Endothelial cell of umbilical vein (primary cell): ENCODE measurements around the gene REXO2. TPM values are rescaled to one million over a fixed set of nuclear protein-coding genes. Genes with fewer than 3 reads are reported as not detected.

Experiments used
- BruUV-seq: library from RNA; stranded (reverse); fragments of 400-500 nt; replicated peaks from 2 replicates; lab custom pipeline; 2021; lab: Mats Ljungman, UMichigan
- CTCF ChIA-PET: fragments of 300-600, 350-600 bp; sonication (Branson Sonifier 250); formaldehyde crosslinking; loops from one replicate; lab custom pipeline; 2021; ENCODE audit warnings: antibody characterized with exemption, inconsistent platforms; lab: Charles Lee
- POLR2A ChIA-PET: fragments of 300-600, 350-600 bp; sonication (Branson Sonifier 250); formaldehyde crosslinking; loops from one replicate; lab custom pipeline; 2021; ENCODE audit warnings: antibody characterized with exemption, inconsistent platforms; lab: Charles Lee
- DNase-seq: peaks from one replicate; pipeline ENCODE4 v3.0.0-alpha.2; 2011; ENCODE audit warnings: low read depth, low spot score
- FAIRE-seq: peaks from 2 replicates; lab custom pipeline; 2011; peaks lifted over from hg19 to GRCh38; lab: Jason Lieb, UNC
- H2AFZ ChIP-seq: 2 replicates; pipeline ENCODE4 v1.6.0; 2012; ENCODE audit warnings: low read depth, low read length, control low read depth, inconsistent platforms
- H3K27ac ChIP-seq: 2 replicates; pipeline ENCODE4 v1.5.1; 2011; ENCODE audit warnings: low read depth, mild to moderate bottlenecking, control low read depth, low read length, moderate library complexity; ENCODE audit not compliant: insufficient read depth
- H3K27me3 ChIP-seq, 2 experiments: 2 replicates each; pipeline versions ENCODE4 v1.6.0 to v1.6.1; 2011; ENCODE audit warnings: low read length in 2 of 2, mixed read lengths in 1 of 2; ENCODE audit not compliant: control insufficient read depth in 2 of 2, insufficient read depth in 2 of 2
- H3K36me3 ChIP-seq, 2 experiments: 2 replicates in 1 of 2; 3 replicates in 1 of 2; pipeline ENCODE4 v1.5.1; 2011; ENCODE audit warnings: low read length in 2 of 2, mild to moderate bottlenecking in 1 of 2, moderate library complexity in 1 of 2; ENCODE audit not compliant: control insufficient read depth in 2 of 2, insufficient read depth in 2 of 2; ENCODE audit errors: extremely low read depth in 1 of 2
- H3K4me1 ChIP-seq: 3 replicates; pipeline ENCODE4 v1.5.1; 2011; ENCODE audit warnings: mild to moderate bottlenecking, low read length; ENCODE audit not compliant: control insufficient read depth, insufficient read depth; ENCODE audit errors: extremely low read depth
- H3K4me2 ChIP-seq: 2 replicates; pipeline ENCODE4 v1.6.1; 2011; ENCODE audit warnings: low read length, control low read depth, mixed read lengths; ENCODE audit not compliant: insufficient read depth
- H3K4me3 ChIP-seq, 3 experiments: fragments of 200-600 bp in 1 of 3; sonication (generic), shearing (Covaris generic) in 1 of 3; replicated peaks in 1 of 3; 2 replicates each; pipeline ENCODE4 v1.5.1; 2011 to 2016; ENCODE audit warnings: control low read depth in 3 of 3, low read length in 3 of 3, mild to moderate bottlenecking in 2 of 3, inconsistent platforms in 1 of 3, low read depth in 1 of 3, moderate library complexity in 1 of 3; ENCODE audit not compliant: insufficient read depth in 1 of 3
- H3K79me2 ChIP-seq: 2 replicates; pipeline ENCODE4 v1.6.0; 2012; ENCODE audit warnings: low read length, inconsistent platforms; ENCODE audit not compliant: control insufficient read depth, insufficient read depth
- H3K9ac ChIP-seq: replicated peaks from 2 replicates; pipeline ENCODE3; 2011; ENCODE audit warnings: low read length, control low read depth; ENCODE audit not compliant: insufficient read depth; ENCODE audit errors: extremely low read depth
- H3K9me1 ChIP-seq: replicated peaks from 3 replicates; pipeline ENCODE4 v1.6.0; 2011; ENCODE audit warnings: mild to moderate bottlenecking, low read length; ENCODE audit not compliant: control insufficient read depth, insufficient read depth; ENCODE audit errors: extremely low read depth
- H3K9me3 ChIP-seq: replicated peaks from 2 replicates; pipeline ENCODE4 v1.5.1; 2012; ENCODE audit warnings: low read length, inconsistent platforms; ENCODE audit not compliant: control insufficient read depth, insufficient read depth
- H4K20me1 ChIP-seq: replicated peaks from 2 replicates; pipeline ENCODE3; 2011; ENCODE audit warnings: mild to moderate bottlenecking, low read length; ENCODE audit not compliant: control insufficient read depth, insufficient read depth; ENCODE audit errors: extremely low read depth
- FOS ChIP-seq: IDR thresholded peaks from 2 replicates; pipeline ENCODE4 v1.6.1; 2011; ENCODE audit warnings: mild to moderate bottlenecking, low read length, moderate library complexity, borderline replicate concordance; ENCODE audit not compliant: insufficient read depth
- GATA2 ChIP-seq: IDR thresholded peaks from 2 replicates; pipeline ENCODE4 v1.7.0; 2011; ENCODE audit warnings: low read depth, mild to moderate bottlenecking, moderate library complexity, mixed read lengths, low read length; ENCODE audit not compliant: insufficient read length, insufficient read depth
- JUN ChIP-seq: IDR thresholded peaks from 2 replicates; pipeline ENCODE4 v1.6.1; 2011; ENCODE audit warnings: borderline replicate concordance, low read depth; ENCODE audit not compliant: insufficient read length, insufficient read depth
- MYC ChIP-seq: IDR thresholded peaks from one replicate; pipeline ENCODE4 v1.6.1; 2011; ENCODE audit warnings: mild to moderate bottlenecking, low read depth, low read length
- POLR2A ChIP-seq: IDR thresholded peaks from 2 replicates; pipeline ENCODE4 v1.6.1; 2012; ENCODE audit warnings: low read depth, mild to moderate bottlenecking, control low read depth, low read length
- dilution Hi-C: fragments of 300-500 bp; cut with MboI; formaldehyde crosslinking; loops from one replicate; pipeline ENCODE4 v1.15.0; 2019; ENCODE audit warnings: low sequenced_read_pairs; ENCODE audit not compliant: extremely low pct_ligation_motif_present
- intact Hi-C: fragments of 100-400 bp; cut with micrococcal nuclease; formaldehyde crosslinking; loops from one replicate; pipeline ENCODE4 v1.10.0; 2022
- polyA plus RNA-seq, 4 experiments: library from polyadenylated mRNA; depleted of rRNA in 3 of 4; stranded (reverse) in 3 of 4; unstranded in 1 of 4; fragments of >200 nt; gene quantifications; 2 replicates each; pipeline versions ENCODE4 v1.2.1 to v1.2.3, GENCODE V29; 2011 to 2012; ENCODE audit warnings: missing spikeins in 1 of 4
- total RNA-seq: library from RNA; stranded (reverse); gene quantifications from 2 replicates; pipeline ENCODE4 v1.2.3, GENCODE V29; 2021
- TF ChIP-seq, protein P1 (sequence below), 2 donors: IDR thresholded peaks; 1 replicate in 1 of 2; 2 replicates in 1 of 2; pipeline ENCODE4 v1.5.1; 2011; ENCODE audit warnings: low read length in 2 of 2, mild to moderate bottlenecking in 2 of 2, moderate library complexity in 2 of 2, control low read depth in 1 of 2, inconsistent platforms in 1 of 2, low read depth in 1 of 2; ENCODE audit not compliant: insufficient read depth in 1 of 2; ENCODE audit errors: extremely low read depth in 1 of 2
- TF ChIP-seq, protein P2 (sequence below): IDR thresholded peaks from 2 replicates; pipeline ENCODE4 v1.6.1; 2011; ENCODE audit not compliant: insufficient read depth, insufficient read length

Gene REXO2
- total and polyA plus RNA-seq, 2 donors (not counting 3 experiments of a cell fraction or from before 2014, with no cell fraction given): 182 to 296 TPM

DNA sequence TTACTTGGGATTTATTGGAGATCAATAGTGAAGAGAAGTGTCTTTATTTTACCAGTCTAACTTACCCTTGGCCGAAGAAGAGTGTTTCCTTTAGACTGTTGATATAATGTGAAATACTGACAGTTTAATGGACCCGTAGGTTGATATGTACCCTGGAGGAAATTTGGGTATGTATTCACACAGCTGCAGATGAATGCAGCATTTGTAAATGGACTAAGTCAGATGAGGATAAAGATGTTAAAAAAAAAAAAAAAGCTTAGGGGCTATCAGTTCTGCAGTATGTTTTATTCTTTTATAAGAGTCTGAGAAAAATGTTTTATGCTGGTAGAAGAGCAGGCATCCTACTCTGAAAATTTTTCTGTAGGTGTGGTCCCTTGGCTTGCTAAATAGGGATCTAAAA, 2.7 kb downstream of the REXO2 start:
- H4K20me1 ChIP-seq: no peaks in the 10 kb centered on the region
- POLR2A ChIA-PET: no interaction called here
- no peak overlapping the region for H3K27ac ChIP-seq
- H3K9ac ChIP-seq: no peak overlapping the region
- BruUV-seq: no TSS peak
- peaks cover 2 to 12% of the 10 kb centered on the region in 2 experiments for H3K36me3 ChIP-seq
- peaks cover 67% of the 10 kb centered on the region for H3K79me2 ChIP-seq
- CTCF ChIA-PET: interaction anchor here (0.6 kb wide), 1 partner anchor 101 kb away, joined by 3 read pairs; no protein-coding TSS in a partner anchor
- no peak overlapping the region for H2AFZ ChIP-seq
- FAIRE-seq (no peak), DNase-seq (no peak)
- dilution Hi-C loops (no loop called here), intact Hi-C loops (no loop called here)
- H3K4me3 ChIP-seq: no peak overlapping the region
- TF ChIP-seq MYC: no peak
- TF ChIP-seq GATA2: no peak
- TF ChIP-seq, protein P1, sequence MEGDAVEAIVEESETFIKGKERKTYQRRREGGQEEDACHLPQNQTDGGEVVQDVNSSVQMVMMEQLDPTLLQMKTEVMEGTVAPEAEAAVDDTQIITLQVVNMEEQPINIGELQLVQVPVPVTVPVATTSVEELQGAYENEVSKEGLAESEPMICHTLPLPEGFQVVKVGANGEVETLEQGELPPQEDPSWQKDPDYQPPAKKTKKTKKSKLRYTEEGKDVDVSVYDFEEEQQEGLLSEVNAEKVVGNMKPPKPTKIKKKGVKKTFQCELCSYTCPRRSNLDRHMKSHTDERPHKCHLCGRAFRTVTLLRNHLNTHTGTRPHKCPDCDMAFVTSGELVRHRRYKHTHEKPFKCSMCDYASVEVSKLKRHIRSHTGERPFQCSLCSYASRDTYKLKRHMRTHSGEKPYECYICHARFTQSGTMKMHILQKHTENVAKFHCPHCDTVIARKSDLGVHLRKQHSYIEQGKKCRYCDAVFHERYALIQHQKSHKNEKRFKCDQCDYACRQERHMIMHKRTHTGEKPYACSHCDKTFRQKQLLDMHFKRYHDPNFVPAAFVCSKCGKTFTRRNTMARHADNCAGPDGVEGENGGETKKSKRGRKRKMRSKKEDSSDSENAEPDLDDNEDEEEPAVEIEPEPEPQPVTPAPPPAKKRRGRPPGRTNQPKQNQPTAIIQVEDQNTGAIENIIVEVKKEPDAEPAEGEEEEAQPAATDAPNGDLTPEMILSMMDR (IDR thresholded peaks at IDR 0.05; ENCODE audit: extremely low read depth in 1 of 2, insufficient read depth in 1 of 2, low read depth in 1 of 2, low read length in 2 of 2): no peak
- TF ChIP-seq POLR2A: no peak
- TF ChIP-seq, protein P2, sequence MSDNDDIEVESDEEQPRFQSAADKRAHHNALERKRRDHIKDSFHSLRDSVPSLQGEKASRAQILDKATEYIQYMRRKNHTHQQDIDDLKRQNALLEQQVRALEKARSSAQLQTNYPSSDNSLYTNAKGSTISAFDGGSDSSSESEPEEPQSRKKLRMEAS: no peak
- no peak for TF ChIP-seq FOS
- no peak for TF ChIP-seq JUN
- no peaks in the 10 kb centered on the region for H3K27me3 ChIP-seq
- peaks cover 23% of the 10 kb centered on the region for H3K4me1 ChIP-seq
- no peaks in the 10 kb centered on the region for H3K9me3 ChIP-seq
- no peaks in the 10 kb centered on the region for H3K9me1 ChIP-seq
- H3K4me2 ChIP-seq: no peak overlapping the region
